Naive thymus-derived CD8-positive, alpha-beta T cell (primary cell): ENCODE data around the gene FER1L5. TPM values are rescaled to one million over a fixed set of nuclear protein-coding genes. Genes with fewer than 3 reads are reported as not detected.
A peak's percentile ranks its signal among the peaks of the same experiment; 100 is the strongest.
"Not testable (repeated sequence)": the region's sequence is repeated elsewhere in the genome, so short reads cannot be mapped to it uniquely, and the experiment has no call there.

Experiments
- ATAC-seq, 2 donors: fragments of 150-1000 bp; cut with Tn5 transposase in 1 of 2; sonication (Bioruptor Pico), chemical (Tn5 transposase) in 1 of 2; 1 replicate in 1 of 2; 2 replicates in 1 of 2; pipeline ENCODE4 v1.10.0; 2021; ENCODE audit warnings: mild to moderate bottlenecking in 2 of 2, moderate library complexity in 2 of 2
- POLR2A ChIA-PET: fragments of 350-600 bp; sonication (Branson Sonifier 250); formaldehyde crosslinking; loops from one replicate; lab custom pipeline; 2021; ENCODE audit warnings: antibody characterized with exemption; lab: Charles Lee
- DNase-seq, 10 donors: peaks; one replicate each; pipeline versions ENCODE4 v3.0.0 to v3.0.0-alpha.2; 2020 to 2022
- H3K27ac Mint-ChIP-seq, 10 donors: one replicate each; pipeline ENCODE4 v1.8.0; 2020 to 2022; ENCODE audit warnings: mild to moderate bottlenecking in 10 of 10, mixed read lengths in 10 of 10, moderate library complexity in 4 of 10, inconsistent platforms in 1 of 10
- H3K27me3 Mint-ChIP-seq, 5 donors: one replicate each; pipeline ENCODE4 v1.8.0; 2021 to 2022; ENCODE audit warnings: mixed read lengths in 5 of 5
- H3K36me3 Mint-ChIP-seq, 3 donors: one replicate each; pipeline ENCODE4 v1.8.0; 2020 to 2022; ENCODE audit warnings: mixed read lengths in 3 of 3, mild to moderate bottlenecking in 2 of 3, inconsistent platforms in 1 of 3
- H3K4me1 Mint-ChIP-seq, 4 donors: one replicate each; pipeline ENCODE4 v1.8.0; 2021 to 2022; ENCODE audit warnings: mixed read lengths in 4 of 4
- H3K4me3 Mint-ChIP-seq, 10 donors: one replicate each; pipeline ENCODE4 v1.8.0; 2020 to 2022; ENCODE audit warnings: mild to moderate bottlenecking in 10 of 10, mixed read lengths in 10 of 10, moderate library complexity in 6 of 10, inconsistent platforms in 1 of 10
- H3K9me3 Mint-ChIP-seq, 9 donors: one replicate each; pipeline ENCODE4 v1.8.0; 2020 to 2022; ENCODE audit warnings: mixed read lengths in 9 of 9, mild to moderate bottlenecking in 3 of 9, inconsistent platforms in 1 of 9, moderate library complexity in 1 of 9
- polyA plus RNA-seq, 3 donors: library from polyadenylated mRNA; unstranded; fragments of 300-500 nt; fragmentation: Illumina TruSeq; gene quantifications; one replicate each; pipeline ENCODE4 v1.2.3, GENCODE V29; 2021
- total RNA-seq, 8 experiments: library from RNA in 2 of 8; stranded (reverse) in 2 of 8; gene quantifications; one replicate each; pipeline ENCODE4 v1.2.3 and lab custom pipeline; 2021 to 2026

FER1L5 gene
- total and polyA plus RNA-seq, 5 experiments from 2014 or later = 0.02 TPM; not detected in 4

DNA sequence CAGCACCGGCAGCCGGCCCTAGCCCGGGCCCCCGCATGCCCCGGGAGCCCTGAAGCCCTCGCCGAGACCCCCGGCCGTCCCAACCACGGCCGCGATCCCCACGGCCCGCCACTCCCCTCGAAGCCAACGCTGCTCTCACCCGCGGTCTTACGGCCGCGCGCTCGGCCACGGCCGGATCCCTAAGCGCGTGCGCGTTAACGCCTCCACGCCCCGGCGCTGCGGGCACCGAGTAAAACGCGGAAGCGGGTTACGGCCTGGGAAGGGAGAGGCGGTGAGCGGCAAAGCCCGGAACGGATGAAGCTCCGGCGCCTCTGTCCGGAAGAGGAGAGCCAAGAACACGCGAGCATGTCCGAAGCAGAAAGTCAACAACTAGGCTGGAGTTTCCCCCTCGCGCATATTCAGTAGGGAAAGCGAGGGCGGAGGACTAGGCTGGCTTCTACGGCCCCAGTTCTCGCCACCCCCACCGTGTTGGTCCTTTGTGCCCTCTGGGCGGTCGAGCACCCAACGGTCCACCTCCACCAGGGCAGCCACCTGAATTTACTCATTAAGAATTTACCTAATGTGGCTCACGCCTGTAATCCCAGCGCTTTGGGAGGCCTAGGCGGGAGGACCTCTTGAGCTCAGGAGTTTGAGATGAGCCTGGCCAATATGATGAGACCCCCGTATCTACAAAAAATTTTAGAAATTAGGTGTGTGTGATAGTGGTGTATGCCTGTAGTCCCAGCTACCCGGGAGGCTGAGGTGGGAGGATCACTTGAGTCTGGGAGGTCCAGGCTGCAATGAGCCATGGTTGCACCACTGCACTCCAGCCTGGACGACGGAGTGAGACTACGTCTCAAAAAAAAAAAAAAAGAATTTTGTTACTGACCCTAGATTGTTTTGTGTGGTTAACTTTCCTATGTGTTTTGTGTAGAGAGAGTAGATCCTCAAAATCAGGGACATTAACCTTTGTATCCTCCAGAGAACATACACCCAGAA lies 4.1 kb upstream of the FER1L5 start, which contains the start of gene KANSL3:
Gene KANSL3, minus strand, starts transcription at position 169 of the 978 bp plus-strand sequence. CDS start 1,177 bp downstream, outside the sequence.
- peaks cover 0 to 24% (median 8%) of the 10 kb centered on the region in 3 donors for H3K36me3 Mint-ChIP-seq
- H3K9me3 Mint-ChIP-seq = no peaks in the 10 kb centered on the region
- H3K4me3 Mint-ChIP-seq = peak within 1 kb of the TSS; percentile 79 to 97 (median 94)
- H3K4me1 Mint-ChIP-seq = peaks cover 17 to 44% (median 37%) of the 10 kb centered on the region in 4 donors
- ATAC-seq (peak; percentile 76 to 77), DNase-seq (peak; percentile 75 to 94 (median 86))
- peak within 1 kb of the TSS; percentile 86 to 97 (median 94) for H3K27ac Mint-ChIP-seq
- POLR2A ChIA-PET = interaction anchor here (0.7 to 2.6 kb wide), 7 partner anchors 29 to 324 kb away, joined by 3 to 11 read pairs (median 3); partner anchors contain the start of genes ARID5A and CNNM4
- peaks cover 0 to 2% (median 0%) of the 10 kb centered on the region in 5 donors for H3K27me3 Mint-ChIP-seq

GRCh38 chr2:96647681-96648080 lies 5.1 kb downstream of the FER1L5 start:
- no peak for DNase-seq
- Mint-ChIP-seq H3K4me3 (no peak overlapping the region), H3K36me3 (no peaks in the 10 kb centered on the region), H3K27ac (no peak overlapping the region), H3K9me3 (no peaks in the 10 kb centered on the region), H3K27me3 (peaks cover 0 to 4% (median 0%) of the 10 kb centered on the region in 5 donors), H3K4me1 (peaks cover 0 to 2% (median 0%) of the 10 kb centered on the region in 4 donors)
- POLR2A ChIA-PET = no interaction called here
- ATAC-seq = no peak

- no peak for ATAC-seq
- H3K27ac Mint-ChIP-seq = peak overlapping the region in 1 of 10 donors; percentile 16
- no peak overlapping the region for H3K4me3 Mint-ChIP-seq
- peaks cover 0 to 2% (median 0%) of the 10 kb centered on the region in 4 donors for H3K4me1 Mint-ChIP-seq
- POLR2A ChIA-PET = no interaction called here
- H3K9me3 Mint-ChIP-seq = no peaks in the 10 kb centered on the region
- peaks cover 0 to 4% (median 0%) of the 10 kb centered on the region in 5 donors for H3K27me3 Mint-ChIP-seq
- no peaks in the 10 kb centered on the region for H3K36me3 Mint-ChIP-seq
- no peak for DNase-seq
Observed at GRCh38 chr2:96648306-96648930, 5.9 kb downstream of the FER1L5 start.

- POLR2A ChIA-PET = no interaction called here
- H3K4me1 Mint-ChIP-seq = peaks cover 0 to 2% (median 0%) of the 10 kb centered on the region in 4 donors
- ATAC-seq (no peak), DNase-seq (no peak)
- no peaks in the 10 kb centered on the region for H3K36me3 Mint-ChIP-seq
- no peak overlapping the region for H3K4me3 Mint-ChIP-seq
- no peak overlapping the region for H3K27ac Mint-ChIP-seq
- H3K27me3 Mint-ChIP-seq = peaks cover 0 to 4% (median 0%) of the 10 kb centered on the region in 5 donors
- H3K9me3 Mint-ChIP-seq = no peaks in the 10 kb centered on the region
Observed at GRCh38 chr2:96649342-96649741, 6.8 kb downstream of the FER1L5 start.

DNA sequence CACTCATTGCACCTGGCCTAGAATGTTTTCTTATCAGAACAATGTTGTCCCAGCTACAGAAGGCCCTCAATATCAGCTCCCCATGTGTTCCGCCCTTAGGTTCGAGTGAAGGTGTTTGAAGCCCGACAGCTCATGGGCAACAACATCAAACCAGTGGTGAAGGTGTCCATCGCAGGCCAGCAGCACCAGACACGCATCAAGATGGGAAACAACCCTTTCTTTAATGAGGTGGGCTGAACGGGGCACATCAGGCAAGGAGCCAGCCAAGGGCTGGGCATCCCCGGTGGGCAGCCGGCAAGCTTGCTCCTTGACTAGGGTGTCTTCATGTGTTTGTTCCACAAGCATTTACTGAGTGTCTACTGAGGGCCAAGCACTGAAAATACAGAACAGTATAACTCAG lies 9.2 kb downstream of the FER1L5 start:
- H3K9me3 Mint-ChIP-seq = no peaks in the 10 kb centered on the region
- no peaks in the 10 kb centered on the region for H3K36me3 Mint-ChIP-seq
- POLR2A ChIA-PET = no interaction called here
- H3K4me1 Mint-ChIP-seq = peaks cover 0 to 2% (median 0%) of the 10 kb centered on the region in 4 donors
- peaks cover 0 to 4% (median 0%) of the 10 kb centered on the region in 5 donors for H3K27me3 Mint-ChIP-seq
- no peak overlapping the region for H3K4me3 Mint-ChIP-seq
- ATAC-seq = no peak
- DNase-seq = no peak
- H3K27ac Mint-ChIP-seq = peak overlapping the region in 1 of 10 donors; percentile 56

GRCh38 chr2:96654791-96655190 lies 12.2 kb downstream of the FER1L5 start:
- ATAC-seq = not testable (repeated sequence)

GRCh38 chr2:96655526-96655925 lies 13.0 kb downstream of the FER1L5 start:
- DNase-seq = no peak
- Mint-ChIP-seq H3K4me3 (no peak overlapping the region), H3K27ac (no peak overlapping the region), H3K9me3 (no peaks in the 10 kb centered on the region), H3K27me3 (peaks cover 0 to 4% (median 0%) of the 10 kb centered on the region in 5 donors), H3K4me1 (peaks cover 0 to 2% (median 0%) of the 10 kb centered on the region in 4 donors), H3K36me3 (no peaks in the 10 kb centered on the region)
- POLR2A ChIA-PET = no interaction called here
- no peak for ATAC-seq

More at GRCh38 chr2:96654791-96655190, 12.2 kb downstream of the FER1L5 start:
- POLR2A ChIA-PET, H3K36me3 Mint-ChIP-seq, H3K27me3 Mint-ChIP-seq, H3K9me3 Mint-ChIP-seq, H3K4me3 Mint-ChIP-seq, H3K4me1 Mint-ChIP-seq, DNase-seq, H3K27ac Mint-ChIP-seq: not testable (repeated sequence)

DNA sequence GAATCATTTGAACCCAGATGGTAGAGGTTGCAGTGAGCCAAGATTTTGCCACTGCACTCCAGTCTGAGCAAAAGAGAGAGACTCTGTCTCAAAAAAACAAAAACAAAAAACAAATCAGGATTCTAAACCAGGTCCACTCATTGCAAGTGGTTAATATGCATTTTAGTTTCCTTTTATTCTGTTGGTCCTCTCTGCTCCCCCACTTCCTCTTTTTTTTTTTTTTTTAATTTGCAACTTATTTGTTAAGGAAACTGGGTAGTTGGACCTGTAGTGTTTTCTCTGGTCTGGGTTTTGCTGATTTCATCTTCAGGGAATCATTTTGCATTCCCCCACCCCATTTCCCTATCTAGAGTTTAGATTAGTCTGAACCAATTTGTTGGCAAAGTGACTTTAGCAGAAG lies 14.0 kb downstream of the FER1L5 start:
- POLR2A ChIA-PET = no interaction called here

DNA sequence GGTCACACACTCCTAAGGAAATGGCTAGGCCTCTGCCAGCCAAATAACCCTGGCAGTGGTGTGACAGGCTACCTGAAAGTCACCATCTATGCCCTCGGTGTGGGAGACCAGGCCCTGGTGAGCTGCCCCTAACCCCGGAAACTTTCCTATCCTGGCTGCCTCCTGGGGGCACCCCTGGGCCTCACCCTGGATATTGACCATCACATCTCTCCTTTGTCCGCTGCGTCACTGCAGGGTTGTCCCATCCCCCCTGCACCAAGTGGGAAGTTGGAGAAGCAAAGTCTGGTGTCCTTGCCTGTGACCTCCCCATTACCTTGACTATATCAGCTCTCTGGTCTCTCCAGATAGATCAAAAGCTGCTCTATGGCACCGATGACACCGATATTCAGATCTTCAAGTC lies 18.8 kb downstream of the FER1L5 start:
- H3K36me3 Mint-ChIP-seq = no peaks in the 10 kb centered on the region
- H3K4me1 Mint-ChIP-seq = peaks cover 0 to 2% (median 0%) of the 10 kb centered on the region in 4 donors
- peaks cover 0 to 10% (median 6%) of the 10 kb centered on the region in 5 donors for H3K27me3 Mint-ChIP-seq
- POLR2A ChIA-PET = interaction anchor here (0.6 kb wide), 1 partner anchor 52 kb away, joined by 5 read pairs; no protein-coding TSS in a partner anchor
- H3K27ac Mint-ChIP-seq = peak overlapping the region in 1 of 10 donors; percentile 34
- DNase-seq (no peak), ATAC-seq (no peak)
- H3K4me3 Mint-ChIP-seq = no peak overlapping the region
- peaks cover 0 to 2% (median 0%) of the 10 kb centered on the region in 9 donors for H3K9me3 Mint-ChIP-seq

More for the DNA sequence above, 14.0 kb downstream of the FER1L5 start:
- no peaks in the 10 kb centered on the region for H3K4me1 Mint-ChIP-seq
- ATAC-seq = no peak
- no peak for DNase-seq
- H3K27me3 Mint-ChIP-seq = peaks cover 0 to 3% (median 0%) of the 10 kb centered on the region in 5 donors
- H3K9me3 Mint-ChIP-seq = no peaks in the 10 kb centered on the region
- H3K27ac Mint-ChIP-seq = no peak overlapping the region
- no peak overlapping the region for H3K4me3 Mint-ChIP-seq
- H3K36me3 Mint-ChIP-seq = no peaks in the 10 kb centered on the region

DNA sequence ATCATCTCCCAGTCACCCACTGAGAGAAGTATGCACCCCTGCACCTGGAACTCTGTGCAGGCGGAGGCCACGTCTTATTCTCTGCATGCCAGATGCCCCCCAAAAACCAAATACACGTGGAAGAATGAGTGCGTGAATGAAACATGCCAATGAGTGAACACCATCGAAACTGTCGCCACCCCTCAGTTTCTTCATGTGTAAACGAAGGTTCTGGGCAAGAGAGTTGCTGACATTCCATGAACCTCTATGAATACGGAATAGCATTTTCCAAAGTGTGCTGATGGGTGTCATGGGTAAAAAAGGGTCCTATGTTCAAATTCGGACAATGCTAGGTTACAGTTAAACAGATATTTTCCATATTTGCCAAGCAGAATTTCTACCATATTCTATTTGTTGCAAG lies 19.8 kb downstream of the FER1L5 start:
- POLR2A ChIA-PET = no interaction called here
- Mint-ChIP-seq H3K27ac (no peak overlapping the region), H3K4me1 (peaks cover 0 to 2% (median 0%) of the 10 kb centered on the region in 4 donors), H3K9me3 (peaks cover 0 to 2% (median 0%) of the 10 kb centered on the region in 9 donors), H3K27me3 (peaks cover 0 to 10% (median 6%) of the 10 kb centered on the region in 5 donors), H3K4me3 (no peak overlapping the region), H3K36me3 (no peaks in the 10 kb centered on the region)
- DNase-seq = no peak
- ATAC-seq = no peak

DNA sequence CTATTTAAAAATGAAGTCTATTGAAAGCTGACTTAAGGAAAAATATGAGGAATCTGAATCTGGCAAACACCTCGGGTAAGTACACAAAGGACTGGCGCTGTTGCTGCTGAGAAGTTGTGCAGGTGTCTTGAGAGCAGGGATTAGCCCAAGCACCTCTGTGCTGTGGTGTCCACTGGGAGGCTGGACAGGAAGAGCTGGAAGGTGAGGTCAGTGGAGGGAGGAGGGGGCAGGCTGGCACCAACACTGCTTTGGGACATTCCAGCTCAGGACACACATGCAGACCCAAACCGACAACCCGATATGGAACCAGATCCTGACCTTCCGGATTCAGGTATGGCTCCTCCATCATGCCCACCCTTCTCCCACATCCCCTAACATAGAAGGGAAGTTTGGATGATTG lies 20.6 kb downstream of the FER1L5 start:
- DNase-seq = no peak
- Mint-ChIP-seq H3K9me3 (peaks cover 0 to 2% (median 0%) of the 10 kb centered on the region in 9 donors), H3K36me3 (no peaks in the 10 kb centered on the region), H3K27me3 (peaks cover 0 to 10% (median 6%) of the 10 kb centered on the region in 5 donors), H3K4me1 (peaks cover 0 to 2% (median 0%) of the 10 kb centered on the region in 4 donors), H3K27ac (no peak overlapping the region), H3K4me3 (no peak overlapping the region)
- POLR2A ChIA-PET = no interaction called here
- no peak for ATAC-seq

GRCh38 chr2:96663829-96664228 lies 21.3 kb downstream of the FER1L5 start:
- H3K36me3 Mint-ChIP-seq = no peaks in the 10 kb centered on the region
- POLR2A ChIA-PET = no interaction called here
- ATAC-seq = no peak
- H3K27me3 Mint-ChIP-seq = peaks cover 0 to 10% (median 6%) of the 10 kb centered on the region in 5 donors
- peaks cover 0 to 2% (median under 1%) of the 10 kb centered on the region in 4 donors for H3K4me1 Mint-ChIP-seq
- H3K9me3 Mint-ChIP-seq = peaks cover 0 to 2% (median 0%) of the 10 kb centered on the region in 9 donors
- DNase-seq = no peak
- H3K27ac Mint-ChIP-seq = no peak overlapping the region
- H3K4me3 Mint-ChIP-seq = no peak overlapping the region
